Measurements from ENCODE around the gene UBE2I. TPM values are rescaled to one million over a fixed set of nuclear protein-coding genes. Genes with fewer than 3 reads are reported as not detected.
"Not testable (repeated sequence)": the region's sequence is repeated elsewhere in the genome, so short reads cannot be mapped to it uniquely, and the experiment has no call there.

UBE2I gene
- total RNA-seq, 1 experiment from 2014 or later, result 117 TPM

- no peak for DNase-seq (ENCODE audit: low spot score)
Observed at GRCh38 chr16:1313721-1314369, 4.4 kb downstream of the UBE2I start.

- no peak for DNase-seq (ENCODE audit: low spot score)
Observed at GRCh38 chr16:1314399-1315068, 5.1 kb downstream of the UBE2I start.

- no peak for DNase-seq (ENCODE audit: low spot score)
Observed at GRCh38 chr16:1315081-1316032, 5.9 kb downstream of the UBE2I start.

- DNase-seq (ENCODE audit: low spot score), result no peak
Observed at GRCh38 chr16:1316033-1316405, 6.6 kb downstream of the UBE2I start.

- no peak for DNase-seq (ENCODE audit: low spot score)
Observed at GRCh38 chr16:1317479-1318267, 8.2 kb downstream of the UBE2I start.

- no peak for DNase-seq (ENCODE audit: low spot score)
Observed at GRCh38 chr16:1318268-1318545, 8.8 kb downstream of the UBE2I start.

GRCh38 chr16:1319041-1319440 lies 9.6 kb downstream of the UBE2I start:
- DNase-seq (ENCODE audit: low spot score), result no peak

- no peak for DNase-seq (ENCODE audit: low spot score)
Observed at GRCh38 chr16:1320097-1320496, 10.7 kb downstream of the UBE2I start.

- DNase-seq (ENCODE audit: low spot score), result no peak
Observed at GRCh38 chr16:1320658-1321240, 11.3 kb downstream of the UBE2I start.

GRCh38 chr16:1322407-1322806 lies 13.0 kb downstream of the UBE2I start:
- no peak for DNase-seq (ENCODE audit: low spot score)

GRCh38 chr16:1323296-1324239 lies 14.1 kb downstream of the UBE2I start:
- no peak for DNase-seq (ENCODE audit: low spot score)

GRCh38 chr16:1324286-1324826 lies 14.9 kb downstream of the UBE2I start:
- no peak for DNase-seq (ENCODE audit: low spot score)

GRCh38 chr16:1325261-1325660 lies 15.8 kb downstream of the UBE2I start:
- no peak for DNase-seq (ENCODE audit: low spot score)

GRCh38 chr16:1325673-1326371 lies 16.4 kb downstream of the UBE2I start:
- DNase-seq (ENCODE audit: low spot score), result no peak

- no peak for DNase-seq (ENCODE audit: low spot score)
Observed at GRCh38 chr16:1326391-1326790, 17.0 kb downstream of the UBE2I start.

- DNase-seq (ENCODE audit: low spot score), result no peak
Observed at GRCh38 chr16:1326946-1327618, 17.6 kb downstream of the UBE2I start.

GRCh38 chr16:1327619-1327947 lies 18.1 kb downstream of the UBE2I start:
- no peak for DNase-seq (ENCODE audit: low spot score)

GRCh38 chr16:1328136-1328535 lies 18.7 kb downstream of the UBE2I start:
- DNase-seq (ENCODE audit: low spot score), result not testable (repeated sequence)

- not testable (repeated sequence) for DNase-seq (ENCODE audit: low spot score)
Observed at GRCh38 chr16:1328961-1329360, 19.5 kb downstream of the UBE2I start.

Measured in A172 (cell line).